Stomach (tissue), 4 donors: ENCODE data around the gene ELMO3.

ENCODE experiments used
- CTCF ChIP-seq, 7 experiments: fragments of 450-650 bp in 4 of 7; fragments of 200-600 bp in 3 of 7; sonication (generic) in 3 of 7; IDR thresholded peaks; one replicate each; pipeline ENCODE4 v1.5.1; 2016 to 2019; ENCODE audit warnings: antibody characterized with exemption in 7 of 7, control low read depth in 2 of 7, mild to moderate bottlenecking in 1 of 7
- POLR2AphosphoS5 ChIP-seq, 3 donors: sonication (generic); formaldehyde crosslinking; IDR thresholded peaks; one replicate each; pipeline ENCODE4 v1.6.1; 2016; ENCODE audit warnings: antibody characterized with exemption in 3 of 3

GRCh38 chr16:67177743-67178699 is 20.9 kb upstream of the ELMO3 start:
- peak in 2 of 7 experiments; percentile 11 to 35 for TF ChIP-seq CTCF (IDR thresholded peaks at IDR 0.05)
- TF ChIP-seq POLR2AphosphoS5 (IDR thresholded peaks at IDR 0.05): peak in 2 of 3 donors; percentile 80 to 87
